ENCODE measurements around the gene TNFAIP8L1.

- TF ChIP-seq CTCF (IDR thresholded peaks at IDR 0.05) (no peak), POLR2A (IDR thresholded peaks at IDR 0.05) (no peak)
Measured at GRCh38 chr19:4692251-4693077, 53.1 kb downstream of the TNFAIP8L1 start.

Data from tibial nerve (tissue), 3 donors.